DOHH2 (cell line): ENCODE measurements around the gene DNAJB12.

Experiments
- CTCF ChIP-seq: fragments of 200-600 bp; sonication (generic); IDR thresholded peaks from one replicate; pipeline ENCODE4 v1.5.1; 2014; ENCODE audit warnings: antibody characterized with exemption, mild to moderate bottlenecking, low read depth, low read length; ENCODE audit not compliant: poor library complexity, severe bottlenecking
- EZH2phosphoT487 ChIP-seq: fragments of 200-600 bp; sonication (generic); IDR thresholded peaks from 2 replicates; pipeline ENCODE4 v1.6.1; 2017; ENCODE audit warnings: borderline replicate concordance, mild to moderate bottlenecking, antibody characterized with exemption, low read length, moderate library complexity, mixed read lengths

DNA sequence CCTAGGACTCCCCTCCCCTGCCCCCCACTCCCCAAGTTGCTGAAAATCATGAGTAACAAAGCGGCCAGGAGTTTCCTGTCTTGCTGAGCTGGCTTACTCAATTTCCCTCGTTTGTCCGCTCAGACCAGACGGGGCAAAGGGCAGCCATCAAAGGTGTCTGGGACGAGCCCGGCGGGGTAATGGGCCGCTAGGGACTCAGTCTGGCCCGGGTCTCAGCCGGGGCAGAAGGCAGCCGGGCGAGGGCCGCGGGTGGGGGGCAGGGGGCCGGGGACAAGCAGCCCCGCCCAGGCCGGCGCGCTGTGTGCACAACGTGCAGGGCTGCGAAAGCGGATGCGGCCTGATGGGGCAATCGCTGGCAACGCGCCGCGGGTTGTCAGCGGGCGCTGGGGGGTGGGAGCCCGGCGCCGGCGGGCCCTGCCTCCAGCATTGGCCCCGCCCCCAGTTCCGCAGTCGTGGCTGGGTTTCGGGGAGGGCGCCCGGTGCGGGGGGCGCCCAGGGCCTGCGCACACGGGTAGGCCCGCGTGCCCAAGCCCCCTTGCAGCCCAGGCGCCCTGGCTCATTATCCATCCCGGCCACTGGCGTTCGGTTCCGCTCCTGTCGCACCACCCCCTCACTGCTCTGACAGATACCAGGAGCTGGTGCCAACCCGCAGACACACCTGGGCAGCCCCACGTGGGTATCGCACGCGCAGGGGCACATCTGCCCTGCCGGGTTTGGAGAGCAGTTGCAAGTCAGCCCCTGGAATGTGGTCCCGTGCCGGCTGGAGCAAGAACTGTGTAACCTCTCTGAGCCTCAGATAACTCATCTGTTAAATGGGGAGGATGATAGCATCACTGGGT, 35.1 kb downstream of the DNAJB12 start:
- TF ChIP-seq CTCF (no peak), EZH2phosphoT487 (no peak)
